B cell (primary cell): ENCODE data around the gene MED31. TPM values are rescaled to one million over a fixed set of nuclear protein-coding genes. Genes with fewer than 3 reads are reported as not detected.

Source experiments
- ATAC-seq: fragments of 200-7000 bp; cut with Tn5 transposase; one replicate; pipeline ENCODE4 v1.10.0; 2021; ENCODE audit warnings: low read depth, mild to moderate bottlenecking, moderate number of reproducible peaks, moderate library complexity
- CTCF ChIA-PET: fragments of 350-600 bp; sonication (Branson Sonifier 250); formaldehyde crosslinking; loops from one replicate; lab custom pipeline; 2021; ENCODE audit warnings: antibody characterized with exemption, inconsistent platforms; lab: Charles Lee
- POLR2A ChIA-PET: fragments of 350-600 bp; sonication (Branson Sonifier 250); formaldehyde crosslinking; loops from one replicate; lab custom pipeline; 2021; ENCODE audit warnings: antibody characterized with exemption; lab: Charles Lee
- DNase-seq: peaks from one replicate; pipeline ENCODE4 v3.0.0; 2013
- H2AFZ ChIP-seq: 2 replicates; pipeline ENCODE4 v1.6.1; 2012; ENCODE audit warnings: mild to moderate bottlenecking, low read depth, low read length; ENCODE audit not compliant: insufficient read depth, poor library complexity, severe bottlenecking
- H3K27ac ChIP-seq, 2 donors: 1 replicate in 1 of 2; 2 replicates in 1 of 2; pipeline ENCODE4 v1.5.1; 2012 to 2013; ENCODE audit warnings: low read length in 2 of 2, mild to moderate bottlenecking in 2 of 2, moderate library complexity in 1 of 2
- H3K27me3 ChIP-seq, 4 experiments: fragments of 200-600 bp in 1 of 4; sonication (generic) in 1 of 4; replicated peaks in 1 of 4; 1 replicate in 2 of 4; 2 replicates in 2 of 4; pipeline versions ENCODE4 v1.6.1 to v1.7.0; 2013 to 2016; ENCODE audit warnings: low read length in 3 of 4, mild to moderate bottlenecking in 2 of 4, mixed read lengths in 1 of 4, moderate library complexity in 1 of 4; ENCODE audit not compliant: insufficient read depth in 4 of 4, control insufficient read depth in 3 of 4; ENCODE audit errors: control extremely low read depth in 1 of 4
- H3K36me3 ChIP-seq, 2 experiments: replicated peaks in 1 of 2; 1 replicate in 1 of 2; 2 replicates in 1 of 2; pipeline versions ENCODE4 v1.6.1 to v1.7.1; 2013; ENCODE audit warnings: low read length in 1 of 2; ENCODE audit not compliant: insufficient read depth in 2 of 2, control insufficient read depth in 1 of 2; ENCODE audit errors: control extremely low read depth in 1 of 2, extremely low read depth in 1 of 2
- H3K4me1 ChIP-seq, 2 donors: fragments of 200-600 bp in 1 of 2; sonication (generic) in 1 of 2; 1 replicate in 1 of 2; 2 replicates in 1 of 2; pipeline versions ENCODE4 v1.5.1 to v1.6.1; 2013 to 2017; ENCODE audit warnings: low read length in 2 of 2; ENCODE audit not compliant: control insufficient read depth in 2 of 2, insufficient read depth in 2 of 2
- H3K4me2 ChIP-seq: replicated peaks from 2 replicates; pipeline ENCODE3; 2012; ENCODE audit warnings: mild to moderate bottlenecking, low read depth, low read length; ENCODE audit not compliant: poor library complexity, severe bottlenecking
- H3K4me3 ChIP-seq, 5 experiments: fragments of 200-600 bp in 1 of 5; sonication (generic) in 1 of 5; 1 replicate in 3 of 5; 2 replicates in 2 of 5; pipeline versions ENCODE4 v1.5.1 to v1.7.0; 2011 to 2016; ENCODE audit warnings: low read length in 4 of 5, mild to moderate bottlenecking in 4 of 5, low read depth in 2 of 5, control low read depth in 1 of 5, moderate library complexity in 1 of 5; ENCODE audit not compliant: insufficient read depth in 1 of 5; ENCODE audit errors: control extremely low read depth in 1 of 5, extremely low read depth in 1 of 5
- H3K79me2 ChIP-seq: fragments of 200-600 bp; sonication (generic); one replicate; pipeline ENCODE4 v1.6.0; 2016; ENCODE audit warnings: low read length; ENCODE audit not compliant: control insufficient read depth, insufficient read depth
- H3K9ac ChIP-seq: fragments of 200-600 bp; sonication (generic); 2 replicates; pipeline ENCODE4 v1.6.1; 2017; ENCODE audit warnings: mild to moderate bottlenecking, low read length, moderate library complexity
- H3K9me3 ChIP-seq, 3 donors: one replicate each; pipeline versions ENCODE4 v1.6.1 to v1.7.1; 2013; ENCODE audit warnings: low read length in 2 of 3; ENCODE audit not compliant: control insufficient read depth in 2 of 3, insufficient read depth in 1 of 3; ENCODE audit errors: control extremely low read depth in 1 of 3
- H4K20me1 ChIP-seq: 2 replicates; pipeline ENCODE4 v1.6.0; 2012; ENCODE audit warnings: mild to moderate bottlenecking, low read length; ENCODE audit not compliant: insufficient read depth, control insufficient read depth, poor library complexity, severe bottlenecking
- H3K27ac Mint-ChIP-seq: one replicate; pipeline ENCODE4 v1.8.0; 2021; ENCODE audit warnings: mixed read lengths
- H3K27me3 Mint-ChIP-seq: one replicate; pipeline ENCODE4 v1.8.0; 2021; ENCODE audit warnings: mixed read lengths
- H3K4me1 Mint-ChIP-seq: one replicate; pipeline ENCODE4 v1.8.0; 2021; ENCODE audit warnings: mixed read lengths
- H3K4me3 Mint-ChIP-seq: one replicate; pipeline ENCODE4 v1.8.0; 2021; ENCODE audit warnings: mixed read lengths
- H3K9me3 Mint-ChIP-seq: one replicate; pipeline ENCODE4 v1.8.0; 2022; ENCODE audit warnings: mixed read lengths; ENCODE audit not compliant: insufficient read depth
- CTCF ChIP-seq: fragments of 200-600 bp; IDR thresholded peaks from one replicate; pipeline ENCODE4 v1.8.0; 2022; ENCODE audit warnings: antibody characterized with exemption, mild to moderate bottlenecking
- EZH2 ChIP-seq: IDR thresholded peaks from 2 replicates; pipeline ENCODE4 v1.6.1; 2012; ENCODE audit warnings: borderline replicate concordance, low read depth, mild to moderate bottlenecking, moderate library complexity, low read length; ENCODE audit not compliant: insufficient read depth, poor library complexity, severe bottlenecking
- WGBS: methylation state at CpG from one replicate; pipeline ENCODE4 v1.1.5; 2013; ENCODE audit warnings: missing lambda C conversion rate; ENCODE audit not compliant: insufficient coverage; 5-methylcytosine and 5-hydroxymethylcytosine counted together
- intact Hi-C: fragments of 100-400 bp; cut with micrococcal nuclease; formaldehyde crosslinking; loops from one replicate; pipeline ENCODE4 v1.10.0; 2022
- polyA plus RNA-seq: library from polyadenylated mRNA; depleted of rRNA; stranded (reverse); fragments of >200 nt; gene quantifications from 2 replicates; pipeline ENCODE4 v1.2.3, GENCODE V29; 2012
- total RNA-seq, 2 donors: library from RNA; stranded (reverse); fragments of 120-200 nt in 1 of 2; gene quantifications; 1 replicate in 1 of 2; 2 replicates in 1 of 2; pipeline versions ENCODE4 v1.2.3 to v1.2.4, GENCODE V29; 2013 to 2022

The MED31 gene
- total and polyA plus RNA-seq, 2 donors (not counting 1 experiment from before 2014, with no cell fraction given), result 9.2 to 25.5 TPM

- H3K27ac ChIP-seq, result no peak overlapping the region
- TF ChIP-seq EZH2, result no peak
- Mint-ChIP-seq H3K4me3 (no peak overlapping the region), H3K27ac (peak overlapping the region; percentile 71), H3K27me3 (no peaks in the 10 kb centered on the region), H3K4me1 (peaks cover 14% of the 10 kb centered on the region), H3K9me3 (no peaks in the 10 kb centered on the region)
- peak; percentile 41 for ATAC-seq
- DNase-seq, result peak; percentile 55
- H4K20me1 ChIP-seq, result no peaks in the 10 kb centered on the region
- intact Hi-C loops, result loop anchor here (5.0 kb wide), 1 partner anchor 127 kb away; no protein-coding TSS in a partner anchor
- H2AFZ ChIP-seq, result no peak overlapping the region
- peaks cover 15 to 29% of the 10 kb centered on the region in 2 experiments for H3K36me3 ChIP-seq
- no peaks in the 10 kb centered on the region for H3K79me2 ChIP-seq
- CTCF ChIA-PET, result interaction anchor here (0.9 to 1.7 kb wide), 5 partner anchors 23 to 201 kb away, joined by 3 to 12 read pairs (median 4); no protein-coding TSS in a partner anchor
- no peak overlapping the region for H3K4me3 ChIP-seq
- H3K4me1 ChIP-seq, result peaks cover 11 to 12% of the 10 kb centered on the region in 2 donors
- no peak overlapping the region for H3K4me2 ChIP-seq
- POLR2A ChIA-PET, result interaction anchor here (1.5 kb wide), 1 partner anchor 42 kb away, joined by 3 read pairs; the partner anchor contains the start of genes KIAA0753 and TXNDC17
- H3K9me3 ChIP-seq, result no peaks in the 10 kb centered on the region
- H3K27me3 ChIP-seq, result no peaks in the 10 kb centered on the region
- no peak overlapping the region for H3K9ac ChIP-seq
Observed at GRCh38 chr17:6599364-6599763, 52.0 kb downstream of the MED31 start.

GRCh38 chr17:6597727-6598126 is 53.7 kb downstream of the MED31 start:
- Histone ChIP-seq H3K4me1 (peaks cover 11 to 12% of the 10 kb centered on the region in 2 donors), H3K79me2 (no peaks in the 10 kb centered on the region), H3K9me3 (no peaks in the 10 kb centered on the region), H2AFZ (no peak overlapping the region), H3K4me3 (no peak overlapping the region), H3K4me2 (no peak overlapping the region), H3K27ac (no peak overlapping the region), H3K36me3 (peaks cover 15 to 35% of the 10 kb centered on the region in 2 experiments), H4K20me1 (no peaks in the 10 kb centered on the region), H3K9ac (no peak overlapping the region), H3K27me3 (no peaks in the 10 kb centered on the region)
- WGBS, result no CpG with 5 or more reads among the region's 1 CpG
- H3K27ac Mint-ChIP-seq, result no peak overlapping the region
- intact Hi-C loops, result loop anchor here (5.0 kb wide), 1 partner anchor 125 kb away; no protein-coding TSS in a partner anchor
- H3K4me3 Mint-ChIP-seq, result no peak overlapping the region
- no peak for TF ChIP-seq EZH2
- no peak for TF ChIP-seq CTCF
- CTCF ChIA-PET, result no interaction called here
- no peaks in the 10 kb centered on the region for H3K27me3 Mint-ChIP-seq
- no peak for ATAC-seq
- H3K9me3 Mint-ChIP-seq, result no peaks in the 10 kb centered on the region
- DNase-seq, result no peak
- H3K4me1 Mint-ChIP-seq, result peaks cover 14% of the 10 kb centered on the region
- POLR2A ChIA-PET, result no interaction called here
